Gastroesophageal sphincter (tissue), 4 donors: ENCODE results near the gene DUOX1. TPM values are rescaled to one million over a fixed set of nuclear protein-coding genes. Genes with fewer than 3 reads are reported as not detected.

Source experiments
- ATAC-seq: fragments of 150-250 bp; one replicate; pipeline ENCODE4 v1.9.1; 2016; ENCODE audit warnings: mild to moderate bottlenecking, moderate library complexity
- H3K27ac ChIP-seq, 4 donors: fragments of 200-600 bp; sonication (generic) in 3 of 4; 1 replicate in 3 of 4; 2 replicates in 1 of 4; pipeline ENCODE4 v1.5.1; 2016 to 2019
- H3K27me3 ChIP-seq: fragments of 200-600 bp; sonication (generic); one replicate; pipeline ENCODE4 v1.5.1; 2019
- H3K36me3 ChIP-seq, 2 donors: fragments of 200-600 bp; sonication (generic); one replicate each; pipeline ENCODE4 v1.5.1; 2019; ENCODE audit warnings: control low read depth in 1 of 2
- H3K4me1 ChIP-seq, 3 donors: fragments of 200-600 bp; sonication (generic); 1 replicate in 2 of 3; 2 replicates in 1 of 3; pipeline ENCODE4 v1.5.1; 2016 to 2019; ENCODE audit warnings: control low read depth in 2 of 3
- H3K4me3 ChIP-seq, 2 donors: fragments of 200-600 bp; sonication (generic); one replicate each; pipeline ENCODE4 v1.5.1; 2019; ENCODE audit warnings: mild to moderate bottlenecking in 1 of 2, moderate library complexity in 1 of 2
- H3K9me3 ChIP-seq, 3 donors: fragments of 200-600 bp; sonication (generic); one replicate each; pipeline ENCODE4 v1.5.1; 2017 to 2019; ENCODE audit warnings: control low read depth in 2 of 3
- CTCF ChIP-seq, 4 experiments: fragments of 200-600 bp in 2 of 4; fragments of 450-650 bp in 2 of 4; sonication (generic) in 1 of 4; IDR thresholded peaks; one replicate each; pipeline ENCODE4 v1.5.1; 2017 to 2019; ENCODE audit warnings: antibody characterized with exemption in 4 of 4, mild to moderate bottlenecking in 2 of 4, moderate library complexity in 2 of 4
- EP300 ChIP-seq: sonication (generic); formaldehyde crosslinking; IDR thresholded peaks from one replicate; pipeline ENCODE4 v1.6.1; 2017; ENCODE audit warnings: antibody characterized with exemption, mild to moderate bottlenecking
- POLR2A ChIP-seq, 2 donors: fragments of 450-650 bp; IDR thresholded peaks; one replicate each; pipeline ENCODE4 v1.6.1; 2017; ENCODE audit warnings: antibody characterized with exemption in 2 of 2, mild to moderate bottlenecking in 2 of 2, moderate library complexity in 1 of 2
- POLR2AphosphoS5 ChIP-seq: sonication (generic); formaldehyde crosslinking; IDR thresholded peaks from one replicate; pipeline ENCODE4 v1.6.1; 2017; ENCODE audit warnings: antibody characterized with exemption
- WGBS, 2 donors: methylation state at CpG; one replicate each; pipeline ENCODE4 v1.1.5; 2018; ENCODE audit warnings: low coverage in 1 of 2; 5-methylcytosine and 5-hydroxymethylcytosine counted together
- total RNA-seq, 4 donors: library from RNA; depleted of rRNA; stranded (reverse); fragments of >200 nt; gene quantifications; one replicate each; pipeline ENCODE4 v1.1.0, GENCODE V29; 2016

Gene DUOX1
- total RNA-seq, 4 donors from 2014 or later = 0.08 to 2.7 (median 1.1) TPM

GRCh38 chr15:45179221-45179985 is 49.6 kb downstream of the DUOX1 start:
- no peak for TF ChIP-seq POLR2A (IDR thresholded peaks at IDR 0.05)
- no peak for TF ChIP-seq POLR2AphosphoS5
- peak in 3 of 4 experiments; percentile 26 to 43 (median 29) for TF ChIP-seq CTCF (IDR thresholded peaks at IDR 0.05)
- no peak for ATAC-seq
- peaks cover 0 to 1% (median 0%) of the 10 kb centered on the region in 3 donors for H3K4me1 ChIP-seq
- H3K27ac ChIP-seq = no peak overlapping the region
- H3K9me3 ChIP-seq = no peaks in the 10 kb centered on the region
- H3K36me3 ChIP-seq = peaks cover 0 to 28% of the 10 kb centered on the region in 2 donors
- H3K27me3 ChIP-seq = no peaks in the 10 kb centered on the region
- whole genome bisulfite sequencing, 2 donors = 40 to 66% methylated on average over 1 to 3 of the region's 13 CpGs
- H3K4me3 ChIP-seq = no peak overlapping the region

GRCh38 chr15:45180201-45180600 is 50.4 kb downstream of the DUOX1 start:
- Histone ChIP-seq H3K9me3 (no peaks in the 10 kb centered on the region), H3K4me3 (no peak overlapping the region), H3K4me1 (peaks cover 0 to 9% (median 0%) of the 10 kb centered on the region in 3 donors), H3K27ac (no peak overlapping the region), H3K36me3 (peaks cover 0 to 20% of the 10 kb centered on the region in 2 donors), H3K27me3 (no peaks in the 10 kb centered on the region)
- no peak for TF ChIP-seq EP300
- TF ChIP-seq POLR2AphosphoS5 = no peak
- TF ChIP-seq CTCF (IDR thresholded peaks at IDR 0.05) = no peak
- TF ChIP-seq POLR2A (IDR thresholded peaks at IDR 0.05) = no peak
- ATAC-seq = no peak
- 91 to 95% methylated on average over 3 to 6 of the region's 7 CpGs for WGBS, 2 donors

- Histone ChIP-seq H3K9me3 (no peaks in the 10 kb centered on the region), H3K27me3 (no peaks in the 10 kb centered on the region), H3K36me3 (peaks cover 0 to 17% of the 10 kb centered on the region in 2 donors), H3K4me1 (peaks cover 0 to 16% (median 4%) of the 10 kb centered on the region in 3 donors), H3K27ac (no peak overlapping the region), H3K4me3 (no peak overlapping the region)
- ATAC-seq = no peak
- TF ChIP-seq CTCF (IDR thresholded peaks at IDR 0.05) (no peak), POLR2A (IDR thresholded peaks at IDR 0.05) (no peak), POLR2AphosphoS5 (no peak), EP300 (no peak)
- WGBS, 2 donors = 100% methylated on average over 2 of the region's 8 CpGs; no CpG with 5 or more reads in 1 of the 2 donors
Measured at GRCh38 chr15:45180648-45181436, 51.0 kb downstream of the DUOX1 start.

GRCh38 chr15:45181491-45182285 is 51.9 kb downstream of the DUOX1 start:
- ATAC-seq = no peak
- WGBS, 2 donors = 72 to 79% methylated on average over 5 of the region's 9 CpGs
- Histone ChIP-seq H3K27ac (no peak overlapping the region), H3K9me3 (no peaks in the 10 kb centered on the region), H3K27me3 (no peaks in the 10 kb centered on the region), H3K36me3 (peaks cover 0 to 9% of the 10 kb centered on the region in 2 donors), H3K4me1 (peaks cover 0 to 24% (median 6%) of the 10 kb centered on the region in 3 donors), H3K4me3 (no peak overlapping the region)
- TF ChIP-seq EP300 (no peak), POLR2A (IDR thresholded peaks at IDR 0.05) (no peak), CTCF (IDR thresholded peaks at IDR 0.05) (no peak), POLR2AphosphoS5 (no peak)
